GM12892 (cell line): Measurements from ENCODE around the gene F3.

Experiments
- POLR2A ChIP-seq: IDR thresholded peaks from 2 replicates; pipeline ENCODE4 v1.6.1; 2011; ENCODE audit warnings: low read depth, low read length, control low read depth
- POLR2AphosphoS5 ChIP-seq: IDR thresholded peaks from 2 replicates; pipeline ENCODE4 v1.6.1; 2011; ENCODE audit warnings: low read depth, low read length, control low read depth

GRCh38 chr1:94572780-94573179 is 31.2 kb upstream of the F3 start:
- no peak for TF ChIP-seq POLR2A
- no peak for TF ChIP-seq POLR2AphosphoS5
